K562 (cell line): ENCODE measurements around the gene PRKCE. TPM values are rescaled to one million over a fixed set of nuclear protein-coding genes. Genes with fewer than 3 reads are reported as not detected.

Source experiments
- ATAC-seq: fragments of 200-7000 bp; cut with Tn5 transposase; 3 replicates; pipeline ENCODE4 v1.9.1; 2020; ENCODE audit warnings: moderate library complexity
- BruUV-seq: library from RNA; stranded (reverse); fragments of 400-500 nt; replicated peaks from 2 replicates; lab custom pipeline; 2021; lab: Mats Ljungman, UMichigan
- CTCF ChIA-PET: fragments of 300-600 bp; formaldehyde crosslinking; extraction: SDS; loops from one replicate; lab custom pipeline; 2021; ENCODE audit warnings: low intra/inter-chr PET ratio; lab: Yijun Ruan, JAX
- POLR2A ChIA-PET: fragments of 300-600, 350-650 bp; sonication (Branson Sonifier 250); formaldehyde crosslinking; extraction: SDS; loops from one replicate; lab custom pipeline; 2021; ENCODE audit warnings: antibody characterized with exemption, inconsistent platforms; lab: Yijun Ruan, JAX
- DNase-seq, 4 experiments: peaks; one replicate each; pipeline versions ENCODE4 v3.0.0 to v3.0.0-alpha.2; 2011 to 2018; ENCODE audit warnings: low spot score in 3 of 4, mixed read lengths in 3 of 4; ENCODE audit errors: extremely low read depth in 1 of 4
- FAIRE-seq: peaks from 2 replicates; lab custom pipeline; 2011; peaks lifted over from hg19 to GRCh38; lab: Jason Lieb, UNC
- H2AFZ ChIP-seq: 2 replicates; pipeline ENCODE4 v1.6.0; 2011; ENCODE audit warnings: low read depth, low read length, control low read depth, inconsistent platforms
- H3K27ac ChIP-seq: fragments of 200-600 bp; 3 replicates; pipeline ENCODE4 v1.8.0; 2011; ENCODE audit warnings: low read depth, mild to moderate bottlenecking, control low read depth, inconsistent platforms, low read length, moderate library complexity, mixed read lengths; ENCODE audit errors: extremely low read depth
- H3K27me3 ChIP-seq, 2 experiments: fragments of 300-600 bp in 1 of 2; 2 replicates in 1 of 2; 3 replicates in 1 of 2; pipeline versions ENCODE4 v1.6.0 to v1.8.0; 2011; ENCODE audit warnings: inconsistent platforms in 2 of 2, low read length in 2 of 2, mild to moderate bottlenecking in 1 of 2, mixed read lengths in 1 of 2, moderate library complexity in 1 of 2; ENCODE audit not compliant: control insufficient read depth in 2 of 2, insufficient read depth in 2 of 2
- H3K36me3 ChIP-seq: fragments of 300-600 bp; 3 replicates; pipeline ENCODE4 v1.8.0; 2011; ENCODE audit warnings: mild to moderate bottlenecking, low read length, inconsistent platforms; ENCODE audit not compliant: control insufficient read depth, insufficient read depth
- H3K4me1 ChIP-seq, 2 experiments: fragments of 200-600 bp in 1 of 2; replicated peaks in 1 of 2; 2 replicates in 1 of 2; 3 replicates in 1 of 2; pipeline versions ENCODE4 v1.5.1 to v1.8.0; 2011; ENCODE audit warnings: inconsistent platforms in 2 of 2, low read length in 2 of 2, mild to moderate bottlenecking in 1 of 2, mixed read lengths in 1 of 2, moderate library complexity in 1 of 2; ENCODE audit not compliant: control insufficient read depth in 2 of 2, insufficient read depth in 2 of 2
- H3K4me2 ChIP-seq: 2 replicates; pipeline ENCODE4 v1.6.1; 2011; ENCODE audit warnings: low read length, control low read depth, inconsistent platforms, mixed read lengths; ENCODE audit not compliant: insufficient read depth
- H3K4me3 ChIP-seq: fragments of 200-600 bp; sonication (generic), shearing (Covaris generic); 2 replicates; pipeline ENCODE4 v1.5.1; 2016; ENCODE audit warnings: control low read depth, inconsistent platforms
- H3K79me2 ChIP-seq: fragments of 200-600 bp; 3 replicates; pipeline ENCODE4 v1.8.0; 2011; ENCODE audit warnings: low read length, inconsistent platforms; ENCODE audit not compliant: control insufficient read depth, insufficient read depth
- H3K9ac ChIP-seq, 2 experiments: 2 replicates each; pipeline versions ENCODE4 v1.6.0 to v1.6.1; 2011; ENCODE audit warnings: low read depth in 2 of 2, low read length in 2 of 2, control low read depth in 1 of 2, inconsistent platforms in 1 of 2, mild to moderate bottlenecking in 1 of 2, mixed read lengths in 1 of 2; ENCODE audit not compliant: insufficient read depth in 1 of 2
- H3K9me1 ChIP-seq: one replicate; pipeline ENCODE4 v1.6.0; 2011; ENCODE audit warnings: inconsistent platforms, mild to moderate bottlenecking, low read length, moderate library complexity; ENCODE audit not compliant: control insufficient read depth, insufficient read depth
- H3K9me3 ChIP-seq: replicated peaks from 2 replicates; pipeline ENCODE4 v1.5.1; 2011; ENCODE audit warnings: low read depth, low read length, inconsistent platforms; ENCODE audit not compliant: control insufficient read depth, insufficient read depth
- H4K20me1 ChIP-seq: replicated peaks from 2 replicates; pipeline ENCODE4 v1.6.1; 2011; ENCODE audit warnings: low read length, inconsistent platforms, mixed read lengths; ENCODE audit not compliant: control insufficient read depth, insufficient read depth
- HNRNPH1 ChIP-seq: fragments of 200-400 bp; formaldehyde crosslinking; optimal IDR thresholded peaks from 2 replicates; pipeline ENCODE3; 2017; ENCODE audit warnings: low read depth, mild to moderate bottlenecking, low read length, moderate library complexity
- WGBS: fragments of 100-300 bp; shearing (Covaris generic); methylation state at CpG from one replicate; pipeline ENCODE4 v1.1.6; 2016; ENCODE audit warnings: low coverage, mixed read lengths; ENCODE audit not compliant: insufficient coverage; ENCODE audit errors: missing lambda C conversion rate; 5-methylcytosine and 5-hydroxymethylcytosine counted together
- in situ Hi-C: fragments of 300-500 bp; cut with MboI; formaldehyde crosslinking; loops from 4 replicates; pipeline ENCODE4 v1.15.0; 2018; ENCODE audit warnings: inconsistent platforms, mixed read lengths
- intact Hi-C: fragments of 100-400 bp; cut with micrococcal nuclease; formaldehyde crosslinking; loops from 2 replicates; pipeline ENCODE4 v1.14.2; 2022
- polyA plus RNA-seq, 8 experiments: library from polyadenylated mRNA; depleted of rRNA in 4 of 8; stranded (reverse) in 5 of 8; unstranded in 3 of 8; fragments of >200 nt; fragmentation: Nextera tagmentation in 2 of 8; fragmentation: Illumina TruSeq in 1 of 8; extraction: Ambion mirVana in 2 of 8; extraction: Trizol in 1 of 8; gene quantifications; 2 replicates each; pipeline versions ENCODE4 v1.2.1 to v1.2.3, GENCODE V29; 2011 to 2014; ENCODE audit warnings: inconsistent platforms in 1 of 8, missing spikeins in 1 of 8
- total RNA-seq, 7 experiments: library from RNA; depleted of rRNA in 6 of 7; stranded (reverse); fragments of >200 nt in 6 of 7; fragmentation: Illumina TruSeq in 2 of 7; extraction: Trizol in 2 of 7; gene quantifications; 2 replicates each; pipeline versions ENCODE4 v1.2.1 to v1.2.3, GENCODE V29; 2011 to 2021; ENCODE audit warnings: low replicate concordance in 1 of 7
- TF ChIP-seq, protein P1 (sequence below), 2 experiments: fragments of 250-450 bp in 1 of 2; fragments of 450-650 bp in 1 of 2; sonication (Bioruptor Pico) in 1 of 2; IDR thresholded peaks; 2 replicates each; pipeline versions ENCODE4 v1.6.1 to v1.8.0; 2016 to 2021; ENCODE audit warnings: mild to moderate bottlenecking in 2 of 2, moderate library complexity in 2 of 2, missing compliant biosample characterization in 1 of 2, missing genetic modification characterization in 1 of 2
- TF ChIP-seq, protein P2 (sequence below), 2 experiments: IDR thresholded peaks; 2 replicates each; pipeline ENCODE4 v1.6.1; 2011; ENCODE audit warnings: borderline replicate concordance in 1 of 2, control low read depth in 1 of 2, low read depth in 1 of 2, low read length in 1 of 2, mild to moderate bottlenecking in 1 of 2, mixed read lengths in 1 of 2, moderate library complexity in 1 of 2; ENCODE audit not compliant: insufficient read depth in 1 of 2, insufficient read length in 1 of 2, poor library complexity in 1 of 2, severe bottlenecking in 1 of 2; ENCODE audit errors: extremely low read depth in 1 of 2

PRKCE gene
- total and polyA plus RNA-seq, 9 of the 15 experiments (the other 6 are each of a cell fraction or from before 2014, with no cell fraction given): 0.06 to 1.0 (median 0.22) TPM; not detected in 1

DNA sequence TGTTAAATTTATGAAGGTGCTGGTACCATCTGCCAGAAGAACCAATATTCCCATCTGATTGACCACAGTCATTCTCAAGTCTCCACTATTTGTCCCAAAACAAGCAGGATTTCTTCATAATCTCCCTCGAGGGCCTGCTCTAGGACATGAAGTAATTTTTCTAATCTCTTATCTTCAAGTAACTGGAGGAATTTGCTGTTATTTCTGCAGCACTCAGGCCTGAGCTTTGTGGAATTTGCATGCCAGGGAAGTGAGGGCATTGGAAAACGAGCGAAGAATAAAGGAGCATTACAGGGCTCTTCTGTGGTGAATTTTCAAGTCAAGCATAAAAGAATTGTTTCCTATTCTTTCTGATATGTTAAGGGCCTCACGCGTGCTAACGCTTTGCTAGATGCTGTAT lies 484.5 kb downstream of the PRKCE start:
- no peak for TF ChIP-seq HNRNPH1
- TF ChIP-seq, protein P1, sequence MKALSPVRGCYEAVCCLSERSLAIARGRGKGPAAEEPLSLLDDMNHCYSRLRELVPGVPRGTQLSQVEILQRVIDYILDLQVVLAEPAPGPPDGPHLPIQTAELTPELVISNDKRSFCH (CRISPR knock-in tag; IDR thresholded peaks at IDR 0.05): no peak
- TF ChIP-seq, protein P1 (tag; IDR thresholded peaks at IDR 0.05): no peak
- TF ChIP-seq, protein P2, sequence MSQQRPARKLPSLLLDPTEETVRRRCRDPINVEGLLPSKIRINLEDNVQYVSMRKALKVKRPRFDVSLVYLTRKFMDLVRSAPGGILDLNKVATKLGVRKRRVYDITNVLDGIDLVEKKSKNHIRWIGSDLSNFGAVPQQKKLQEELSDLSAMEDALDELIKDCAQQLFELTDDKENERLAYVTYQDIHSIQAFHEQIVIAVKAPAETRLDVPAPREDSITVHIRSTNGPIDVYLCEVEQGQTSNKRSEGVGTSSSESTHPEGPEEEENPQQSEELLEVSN (IDR thresholded peaks at IDR 0.05; ENCODE audit: borderline replicate concordance in 1 of 2, extremely low read depth in 1 of 2, insufficient read depth in 1 of 2, insufficient read length in 1 of 2, low read depth in 1 of 2, low read length in 1 of 2, poor library complexity in 1 of 2, severe bottlenecking in 1 of 2): no peak
- Histone ChIP-seq H3K4me1 (no peaks in the 10 kb centered on the region), H3K4me3 (no peak overlapping the region), H3K9ac (no peak overlapping the region), H2AFZ (no peak overlapping the region), H4K20me1 (no peaks in the 10 kb centered on the region; the same call in 1 of the 2 replicates), H3K9me3 (no peaks in the 10 kb centered on the region), H3K36me3 (no peaks in the 10 kb centered on the region), H3K9me1 (no peaks in the 10 kb centered on the region), H3K79me2 (no peaks in the 10 kb centered on the region), H3K4me2 (no peak overlapping the region), H3K27ac (no peak overlapping the region), H3K27me3 (peaks cover 21 to 24% of the 10 kb centered on the region in 2 experiments; a peak in 4 of 5 replicates)
- BruUV-seq: no TSS peak
- DNase-seq (no peak), FAIRE-seq (no peak), ATAC-seq (no peak)
- CTCF ChIA-PET: no interaction called here
- in situ Hi-C loops (no loop called here), intact Hi-C loops (no loop called here)
- POLR2A ChIA-PET: interaction anchor here (0.6 kb wide), 1 partner anchor 295 kb away, joined by 3 read pairs; no protein-coding TSS in a partner anchor
- 7% methylated on average over 6 of the region's 6 CpGs for WGBS
